HUES48 (cell line): ENCODE results near the gene DAB2IP.

Experiments
- H3K27ac ChIP-seq: one replicate; pipeline ENCODE4 v1.7.0; 2013; ENCODE audit warnings: low read depth, low read length, inconsistent platforms
- H3K27me3 ChIP-seq: 2 replicates; pipeline ENCODE4 v1.6.1; 2013; ENCODE audit warnings: mild to moderate bottlenecking, low read length; ENCODE audit not compliant: control insufficient read depth, insufficient read depth
- H3K36me3 ChIP-seq: 2 replicates; pipeline ENCODE4 v1.6.1; 2013; ENCODE audit warnings: low read length; ENCODE audit not compliant: control insufficient read depth, insufficient read depth
- H3K4me1 ChIP-seq: 2 replicates; pipeline ENCODE4 v1.6.1; 2013; ENCODE audit warnings: mild to moderate bottlenecking, low read length; ENCODE audit not compliant: control insufficient read depth, insufficient read depth
- H3K4me3 ChIP-seq: 2 replicates; pipeline ENCODE4 v1.5.1; 2013; ENCODE audit warnings: mild to moderate bottlenecking, low read depth, low read length
- H3K9ac ChIP-seq: 2 replicates; pipeline ENCODE4 v1.6.1; 2013; ENCODE audit warnings: mild to moderate bottlenecking, low read depth, low read length, moderate library complexity
- H3K9me3 ChIP-seq: 2 replicates; pipeline ENCODE4 v1.6.1; 2013; ENCODE audit warnings: low read length; ENCODE audit not compliant: control insufficient read depth, insufficient read depth

Gene DAB2IP

DNA sequence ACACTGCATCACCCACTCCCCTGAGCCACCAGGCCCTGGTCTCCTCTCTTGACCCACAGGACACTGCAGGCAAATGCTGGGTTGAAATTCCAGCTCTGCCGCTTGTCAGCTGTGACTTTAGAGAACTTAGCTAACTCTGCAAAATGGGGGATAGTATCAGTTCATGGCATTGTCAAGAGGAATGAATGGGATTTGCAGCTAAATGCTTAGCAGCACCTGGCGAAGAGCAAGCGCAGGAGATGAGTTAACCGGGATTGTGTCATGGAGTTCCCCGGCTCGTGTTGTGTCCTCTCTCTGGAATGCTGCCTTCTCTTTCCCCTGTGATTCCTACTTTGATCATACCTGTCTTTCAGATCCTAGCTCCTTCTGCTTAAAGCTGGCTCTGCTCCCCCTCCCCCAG is 67.1 kb downstream of the DAB2IP start:
- Histone ChIP-seq H3K9ac (no peak overlapping the region), H3K4me3 (no peak overlapping the region), H3K27ac (no peak overlapping the region), H3K27me3 (no peaks in the 10 kb centered on the region), H3K36me3 (no peaks in the 10 kb centered on the region), H3K9me3 (no peaks in the 10 kb centered on the region), H3K4me1 (peaks cover 37% of the 10 kb centered on the region)

DNA sequence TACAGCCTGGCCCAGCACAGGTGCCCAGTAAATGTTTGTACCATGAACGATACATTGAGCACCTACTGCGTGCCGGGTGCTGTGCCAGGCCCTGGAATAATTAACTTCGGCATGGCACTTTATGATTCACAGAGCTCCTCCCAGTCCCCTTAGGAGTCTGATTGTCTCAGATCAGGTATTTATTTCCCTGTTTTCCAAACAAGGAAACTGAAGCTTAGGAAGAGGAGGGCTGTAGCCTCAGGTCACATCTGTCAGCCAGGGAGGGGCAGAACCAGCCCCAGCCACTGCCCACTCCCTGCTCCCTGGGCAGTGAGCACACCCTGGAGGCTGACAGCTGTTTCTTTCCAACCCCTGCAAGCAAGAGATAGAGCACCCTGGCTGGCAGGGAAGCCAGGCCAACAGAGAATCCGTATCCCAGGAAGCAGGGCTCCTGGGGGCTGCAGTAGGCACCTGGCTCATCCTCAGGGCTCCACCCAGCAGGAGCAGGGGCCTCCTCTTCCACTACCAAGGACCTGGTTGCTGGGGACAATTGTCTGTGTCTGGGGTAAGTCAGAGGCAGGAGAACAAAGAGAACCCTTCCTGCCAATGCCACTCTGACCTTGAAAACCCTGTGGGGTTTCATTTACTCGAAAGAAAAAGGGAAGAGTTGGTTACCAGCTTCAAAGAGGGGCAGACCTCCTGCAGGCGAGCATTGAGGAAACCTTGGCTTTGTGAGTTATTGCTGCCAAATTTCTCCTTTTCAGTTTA is 69.0 kb downstream of the DAB2IP start:
- peaks cover 37% of the 10 kb centered on the region for H3K4me1 ChIP-seq
- no peaks in the 10 kb centered on the region for H3K36me3 ChIP-seq
- H3K9ac ChIP-seq: no peak overlapping the region
- H3K27me3 ChIP-seq: no peaks in the 10 kb centered on the region
- H3K4me3 ChIP-seq: no peak overlapping the region
- no peaks in the 10 kb centered on the region for H3K9me3 ChIP-seq
- H3K27ac ChIP-seq: no peak overlapping the region

DNA sequence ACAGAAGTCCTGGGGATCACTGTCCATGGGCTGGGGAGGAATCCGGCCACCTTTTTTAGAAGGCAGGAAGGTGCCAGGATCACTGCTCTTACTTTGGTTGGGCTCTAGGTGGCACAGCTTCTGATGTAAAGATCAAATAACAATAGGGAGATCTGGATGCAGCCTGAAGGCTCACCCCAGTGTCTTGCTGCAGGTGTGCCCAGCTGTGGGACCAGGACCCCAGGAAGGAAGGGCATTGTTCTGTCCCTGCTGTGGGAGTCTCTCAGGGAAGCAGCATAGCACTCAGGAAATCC is 69.6 kb downstream of the DAB2IP start:
- Histone ChIP-seq H3K9me3 (no peaks in the 10 kb centered on the region), H3K4me3 (no peak overlapping the region), H3K27ac (no peak overlapping the region), H3K27me3 (no peaks in the 10 kb centered on the region), H3K9ac (no peak overlapping the region), H3K4me1 (peaks cover 37% of the 10 kb centered on the region), H3K36me3 (no peaks in the 10 kb centered on the region)

DNA sequence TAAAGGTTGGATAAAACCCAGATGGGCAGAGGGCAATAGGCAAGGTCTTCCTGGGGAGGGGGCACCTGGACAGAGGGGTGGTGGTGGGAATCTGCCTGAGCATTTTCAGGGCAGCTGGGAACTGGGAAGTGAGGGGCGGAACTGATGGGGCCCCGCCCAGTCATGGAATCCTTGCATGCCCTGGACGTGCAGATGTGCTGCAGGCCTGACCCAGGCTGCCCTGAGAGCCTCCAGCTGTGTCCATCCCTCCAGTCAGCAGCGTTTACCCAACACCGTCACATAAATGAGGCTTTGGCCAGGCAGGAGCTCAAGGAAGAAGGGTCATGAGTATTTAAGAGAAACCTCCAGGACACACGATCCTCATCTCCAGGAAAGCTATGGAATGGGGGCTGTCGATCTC is 70.3 kb downstream of the DAB2IP start:
- Histone ChIP-seq H3K27ac (no peak overlapping the region), H3K9me3 (no peaks in the 10 kb centered on the region), H3K4me1 (peaks cover 37% of the 10 kb centered on the region), H3K4me3 (no peak overlapping the region), H3K9ac (no peak overlapping the region), H3K27me3 (no peaks in the 10 kb centered on the region), H3K36me3 (no peaks in the 10 kb centered on the region)

DNA sequence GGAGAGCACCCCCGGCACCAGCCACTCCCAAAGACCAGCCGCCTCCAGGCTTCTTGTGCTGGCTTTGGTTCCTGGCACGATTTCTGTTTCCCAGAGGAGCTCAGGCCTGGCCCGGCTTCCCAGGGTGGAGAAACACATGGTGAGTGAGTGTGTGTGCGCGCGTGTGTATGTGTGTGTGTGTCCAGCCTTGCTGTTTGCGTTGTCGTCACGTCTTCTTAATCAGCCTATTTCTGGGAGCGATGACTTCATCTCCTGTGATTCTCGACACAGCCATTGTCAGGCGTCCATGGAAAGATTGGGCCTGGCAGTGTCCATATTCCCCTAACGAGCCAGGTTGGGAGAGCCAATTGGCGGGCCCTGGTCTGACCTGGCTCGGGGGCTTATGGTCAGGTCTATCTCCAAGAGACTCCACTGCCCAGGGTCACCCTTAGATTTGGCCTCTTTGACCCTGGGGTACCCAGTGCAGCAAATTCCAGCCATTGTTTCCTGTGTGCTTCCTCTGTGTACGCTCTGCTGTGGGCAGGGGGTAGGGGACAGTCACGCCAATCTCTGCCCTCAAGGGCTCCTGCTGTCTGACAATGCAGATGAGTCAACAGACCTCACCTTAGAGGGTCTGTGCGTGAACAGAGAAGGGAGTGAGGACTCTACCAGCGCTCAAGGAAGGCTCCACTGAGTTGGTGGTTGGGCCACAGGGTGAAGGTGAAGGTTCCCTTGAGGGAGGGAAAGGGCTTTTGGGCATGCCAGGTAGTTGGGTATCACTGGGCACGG is 73.8 kb downstream of the DAB2IP start:
- H3K4me1 ChIP-seq: peaks cover 19% of the 10 kb centered on the region
- no peak overlapping the region for H3K4me3 ChIP-seq
- no peak overlapping the region for H3K9ac ChIP-seq
- H3K9me3 ChIP-seq: no peaks in the 10 kb centered on the region
- H3K27me3 ChIP-seq: no peaks in the 10 kb centered on the region
- H3K36me3 ChIP-seq: no peaks in the 10 kb centered on the region
- H3K27ac ChIP-seq: no peak overlapping the region

DNA sequence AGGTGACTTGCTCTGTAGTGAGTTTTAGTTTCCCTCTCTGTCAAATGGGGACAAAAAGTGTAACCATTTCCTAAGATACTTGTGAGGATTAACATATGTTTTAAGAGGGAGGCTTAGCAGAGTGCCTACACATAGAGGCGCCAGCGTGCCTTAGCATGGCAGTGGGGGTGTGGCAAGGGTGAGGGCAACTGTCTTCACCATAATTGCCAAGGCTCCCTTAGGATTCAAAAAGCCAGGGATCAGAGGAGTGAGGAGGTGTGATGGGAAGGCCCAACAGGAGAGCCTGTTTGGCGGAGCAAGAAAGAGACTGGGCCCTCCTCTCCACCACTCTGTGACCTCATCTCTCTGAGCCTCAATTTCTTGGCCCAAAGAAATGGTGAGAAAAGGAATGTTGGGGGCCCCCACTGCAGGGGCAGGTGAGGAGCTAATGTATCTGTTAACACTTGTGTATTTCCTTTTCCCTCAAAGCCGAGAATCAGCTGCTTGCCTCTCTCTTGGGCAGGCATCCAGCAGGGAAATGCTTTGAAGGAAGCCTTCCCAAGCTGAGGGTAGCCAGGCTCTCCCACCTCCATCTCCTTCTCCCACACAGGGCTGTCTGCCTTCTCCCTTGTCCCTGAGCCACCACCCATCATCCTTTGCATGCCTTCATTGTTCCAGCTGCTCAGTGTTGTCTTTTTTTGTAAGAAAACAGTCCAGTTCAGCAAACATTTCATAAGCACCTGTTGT is 76.0 kb downstream of the DAB2IP start:
- Histone ChIP-seq H3K27me3 (no peaks in the 10 kb centered on the region), H3K4me1 (no peaks in the 10 kb centered on the region; the same call in 1 of the 2 replicates), H3K9ac (no peak overlapping the region), H3K4me3 (no peak overlapping the region), H3K9me3 (no peaks in the 10 kb centered on the region), H3K36me3 (no peaks in the 10 kb centered on the region), H3K27ac (no peak overlapping the region)

DNA sequence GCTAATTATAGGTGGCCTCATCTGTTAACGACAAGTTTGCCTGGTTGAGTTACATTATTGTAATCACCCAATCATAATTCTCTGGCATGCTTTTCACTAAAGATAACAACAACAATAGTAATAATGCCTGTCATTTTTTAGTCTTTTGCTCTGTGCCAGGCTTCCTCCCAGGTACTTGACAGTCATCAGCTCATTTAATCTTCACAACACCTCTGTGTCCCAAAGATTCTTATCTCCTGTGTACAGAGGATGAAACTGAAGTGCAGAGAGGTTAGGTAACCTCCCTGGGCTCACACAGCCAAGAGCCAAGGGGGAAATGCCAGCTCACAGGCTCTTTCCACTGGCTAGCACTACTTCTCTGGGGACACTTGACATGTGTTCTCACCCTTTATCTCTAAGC is 77.5 kb downstream of the DAB2IP start:
- Histone ChIP-seq H3K4me1 (no peaks in the 10 kb centered on the region; the same call in 1 of the 2 replicates), H3K27me3 (no peaks in the 10 kb centered on the region), H3K4me3 (no peak overlapping the region)

DNA sequence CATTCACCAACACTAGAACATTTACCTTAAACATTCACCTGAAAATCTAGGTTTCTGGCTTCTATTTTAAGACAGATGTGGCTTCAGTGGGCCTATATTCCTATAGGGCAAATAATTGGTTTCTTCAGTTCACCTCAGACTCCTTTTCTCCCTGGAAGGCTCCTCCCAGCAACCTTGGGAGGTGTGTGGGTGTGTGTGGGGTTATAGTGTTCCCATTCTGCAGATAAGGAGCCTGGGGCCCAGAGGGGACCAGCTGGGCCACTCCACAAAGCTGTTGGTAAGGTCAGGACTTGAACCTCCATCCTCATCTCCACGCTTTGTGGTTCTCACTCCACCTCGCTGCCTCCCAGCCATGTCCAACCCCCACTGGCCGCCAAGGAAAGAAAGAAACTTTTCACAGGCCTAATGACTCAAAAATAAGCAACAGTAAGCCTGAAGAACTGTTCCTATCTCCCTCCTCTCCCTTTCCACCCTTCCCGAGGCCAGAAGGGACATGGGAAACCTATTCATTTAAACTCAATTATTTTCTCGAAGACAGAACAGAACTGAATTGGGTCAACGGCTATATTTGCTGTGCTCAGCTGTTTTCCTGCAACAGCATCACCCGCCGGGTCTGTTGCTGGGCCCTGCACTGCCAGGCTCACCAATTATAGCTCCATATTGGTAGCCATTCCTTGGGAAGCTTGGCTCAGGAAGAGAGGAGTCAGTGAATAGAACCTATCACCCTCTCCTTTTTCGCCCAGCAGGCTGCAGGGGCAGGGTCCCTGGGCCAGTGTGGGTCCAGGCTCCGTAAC is 78.5 kb downstream of the DAB2IP start:
- no peak overlapping the region for H3K9ac ChIP-seq
- H3K4me1 ChIP-seq: peaks cover 7% of the 10 kb centered on the region
- no peak overlapping the region for H3K4me3 ChIP-seq
- no peak overlapping the region for H3K27ac ChIP-seq
- H3K27me3 ChIP-seq: no peaks in the 10 kb centered on the region
- no peaks in the 10 kb centered on the region for H3K9me3 ChIP-seq
- H3K36me3 ChIP-seq: no peaks in the 10 kb centered on the region

More for the DNA sequence above, 77.5 kb downstream of the DAB2IP start:
- Histone ChIP-seq H3K27ac (no peak overlapping the region), H3K9me3 (no peaks in the 10 kb centered on the region), H3K9ac (no peak overlapping the region), H3K36me3 (no peaks in the 10 kb centered on the region)

DNA sequence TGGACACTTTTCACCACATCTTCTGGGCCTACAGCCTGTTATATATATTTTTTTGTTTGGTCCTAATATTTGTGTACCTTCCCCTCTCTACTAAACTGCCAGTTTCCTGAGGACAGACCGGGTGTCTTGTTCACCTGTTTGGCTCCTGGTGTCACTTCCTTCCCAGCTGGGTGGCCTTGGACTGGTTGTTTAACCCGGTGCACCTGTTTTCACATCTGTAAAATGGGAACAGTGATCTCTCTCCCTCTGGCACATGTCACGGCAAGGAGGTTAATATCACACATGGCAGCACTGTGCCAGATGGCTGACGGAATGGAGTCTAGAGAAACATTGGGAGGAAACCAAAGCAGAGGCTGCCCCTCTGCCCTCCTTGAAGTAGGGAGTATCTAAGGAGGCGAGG is 79.7 kb downstream of the DAB2IP start:
- no peak overlapping the region for H3K4me3 ChIP-seq
- H3K36me3 ChIP-seq: no peaks in the 10 kb centered on the region
- H3K27me3 ChIP-seq: no peaks in the 10 kb centered on the region
- H3K27ac ChIP-seq: no peak overlapping the region
- no peaks in the 10 kb centered on the region for H3K9me3 ChIP-seq
- peaks cover 17% of the 10 kb centered on the region for H3K4me1 ChIP-seq
- no peak overlapping the region for H3K9ac ChIP-seq

DNA sequence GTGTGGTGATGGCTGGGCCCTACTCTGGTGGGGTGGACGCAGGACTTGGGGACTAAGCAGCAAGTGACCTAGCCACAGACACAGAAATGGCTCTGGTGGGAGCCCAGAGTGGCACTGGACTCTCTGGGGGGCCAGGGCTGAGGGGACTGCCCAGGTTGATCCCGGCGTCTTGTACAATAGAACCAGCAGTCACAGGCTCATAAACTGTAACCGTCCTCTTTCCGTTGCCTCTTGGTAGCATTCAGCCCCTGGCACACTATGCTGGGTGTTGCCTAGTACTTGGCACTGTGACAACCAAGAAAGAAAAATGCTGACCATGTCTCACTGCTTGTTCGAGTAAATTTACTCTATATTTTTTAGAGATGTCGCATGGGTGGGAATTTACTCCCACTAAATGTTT is 80.5 kb downstream of the DAB2IP start:
- no peaks in the 10 kb centered on the region for H3K27me3 ChIP-seq
- H3K4me3 ChIP-seq: no peak overlapping the region
- H3K4me1 ChIP-seq: peaks cover 22% of the 10 kb centered on the region
- H3K27ac ChIP-seq: no peak overlapping the region
- no peaks in the 10 kb centered on the region for H3K9me3 ChIP-seq
- no peaks in the 10 kb centered on the region for H3K36me3 ChIP-seq
- H3K9ac ChIP-seq: no peak overlapping the region
